DLD1 (cell line): Measurements from ENCODE around the gene MYBPC3.

Experiments used
- in situ Hi-C: cut with HindIII; loops from 2 replicates; pipeline ENCODE4 v1.10.0; 2017; ENCODE audit warnings: low sequenced_read_pairs

MYBPC3 gene

GRCh38 chr11:47352556-47352955, at the start of gene MYBPC3:
Gene MYBPC3, minus strand, starts transcription at chr11:47352702. Its CDS starts 55 bp downstream, at chr11:47352647.
- in situ Hi-C loops: no loop called here

DNA sequence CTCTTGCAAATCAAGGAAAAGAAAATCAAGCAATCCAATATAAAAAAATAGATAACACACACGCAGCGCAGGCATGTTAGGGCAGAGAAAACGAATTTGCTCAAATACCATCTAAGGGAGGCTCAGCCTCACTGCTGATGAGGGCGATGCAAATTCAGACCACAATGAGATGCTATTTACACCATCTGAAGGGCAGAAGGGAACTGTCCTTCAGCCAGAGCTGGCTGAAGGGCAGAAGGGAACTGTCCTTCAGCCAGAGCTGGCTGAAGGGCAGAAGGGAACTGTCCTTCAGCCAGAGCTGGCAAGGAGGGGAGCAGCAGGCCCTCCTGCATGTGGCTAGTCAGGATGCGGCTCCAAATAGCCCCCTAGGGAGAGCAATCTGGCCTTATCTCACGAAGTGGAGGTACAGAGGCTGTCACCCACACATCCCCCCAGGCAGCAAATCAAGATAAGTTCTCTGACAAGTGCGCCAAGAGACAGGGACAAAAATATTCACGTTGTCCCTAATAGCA, 48.3 kb upstream of the MYBPC3 start:
- in situ Hi-C loops: no loop called here

- in situ Hi-C loops: no loop called here
Observed at GRCh38 chr11:47399860-47400767, 47.6 kb upstream of the MYBPC3 start.

DNA sequence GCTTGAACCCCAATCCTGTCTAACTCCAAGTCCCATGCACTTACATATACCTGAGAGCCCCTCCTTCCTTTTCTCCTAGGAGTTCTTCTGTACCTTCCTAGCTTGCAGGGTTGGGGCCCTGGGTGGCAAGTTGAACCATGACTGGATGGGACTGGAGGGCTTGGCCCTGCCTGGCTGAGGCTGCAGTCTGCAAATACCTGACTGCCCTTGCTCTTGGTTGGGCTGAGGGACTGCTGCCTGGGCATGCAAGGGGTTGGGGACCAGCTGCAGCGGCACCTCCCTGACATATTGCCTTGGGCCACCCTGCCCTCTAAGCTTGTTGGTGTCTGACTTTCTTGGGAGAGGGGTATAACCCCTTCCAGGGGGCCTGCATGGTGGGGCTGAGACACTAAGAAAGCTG, 46.0 kb upstream of the MYBPC3 start:
- in situ Hi-C loops: no loop called here

GRCh38 chr11:47398011-47398410, 45.5 kb upstream of the MYBPC3 start:
- in situ Hi-C loops: no loop called here

DNA sequence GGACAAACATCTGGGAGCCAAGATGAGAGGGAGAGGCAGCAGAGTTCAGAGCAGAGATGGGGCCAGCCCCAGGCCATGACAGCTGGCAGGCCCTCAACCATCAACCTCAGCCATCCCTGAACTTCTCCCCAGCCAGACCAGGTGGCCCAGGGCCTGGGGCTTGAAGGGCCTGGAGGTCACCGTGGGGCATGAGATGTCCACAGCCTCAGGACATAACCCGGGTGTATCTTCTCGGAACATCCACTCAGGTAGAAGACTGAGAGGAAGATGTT, 43.5 kb upstream of the MYBPC3 start:
- in situ Hi-C loops: no loop called here

DNA sequence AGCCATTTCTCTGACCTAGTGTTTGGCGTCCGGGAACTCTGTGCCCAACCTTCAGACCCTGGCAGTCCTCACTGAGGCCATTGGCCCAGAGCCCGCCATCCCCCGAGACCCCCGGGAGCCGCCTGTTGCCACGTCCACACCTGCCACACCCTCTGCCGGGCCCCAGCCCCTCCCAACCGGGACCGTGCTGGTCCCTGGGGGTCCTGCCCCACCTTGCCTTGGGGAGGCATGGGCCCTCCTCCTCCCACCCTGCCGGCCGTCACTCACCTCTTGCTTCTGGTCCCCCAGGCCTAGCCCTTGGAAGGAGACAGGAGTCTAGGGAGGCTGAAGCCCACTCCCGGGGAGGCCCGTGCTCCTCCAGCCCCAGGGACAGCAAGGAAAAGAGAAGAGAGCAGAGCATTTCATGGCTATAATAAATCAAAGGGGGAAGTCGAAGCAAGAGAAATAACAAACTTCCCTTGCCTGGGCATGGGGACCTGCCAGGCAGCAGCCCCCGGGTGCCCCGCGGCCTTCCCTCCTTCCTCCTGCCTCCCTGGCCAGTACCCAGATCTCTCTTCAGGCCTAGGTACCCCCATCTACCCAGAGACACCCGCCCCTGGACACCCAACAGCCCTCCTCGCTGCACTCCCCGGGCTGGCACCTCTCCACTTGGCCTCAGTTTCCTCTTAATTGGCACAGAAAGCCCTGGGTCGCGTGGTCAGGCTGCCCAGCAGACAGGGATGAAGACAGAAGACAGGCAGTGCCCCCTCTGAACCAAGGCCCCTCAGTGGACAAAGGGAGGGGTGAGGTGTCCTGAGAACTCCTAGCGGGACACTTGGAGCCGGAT, 42.9 kb upstream of the MYBPC3 start:
- in situ Hi-C loops: no loop called here

GRCh38 chr11:47394322-47395222, 42.1 kb upstream of the MYBPC3 start:
- in situ Hi-C loops: no loop called here

DNA sequence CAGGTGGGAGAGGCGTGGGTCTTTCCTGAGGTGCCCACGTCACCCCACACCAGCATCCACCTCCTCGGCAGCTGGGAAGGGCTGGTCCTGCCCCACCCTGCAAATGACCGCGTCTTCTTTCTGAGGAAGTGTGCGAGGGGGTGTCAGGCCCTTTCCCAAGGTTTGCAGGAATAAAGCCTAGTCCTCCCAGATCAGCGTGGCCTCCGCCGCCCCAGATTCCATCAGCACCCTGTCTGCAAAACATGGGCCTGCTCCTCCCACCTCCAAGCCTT, 41.5 kb upstream of the MYBPC3 start:
- in situ Hi-C loops: no loop called here

DNA sequence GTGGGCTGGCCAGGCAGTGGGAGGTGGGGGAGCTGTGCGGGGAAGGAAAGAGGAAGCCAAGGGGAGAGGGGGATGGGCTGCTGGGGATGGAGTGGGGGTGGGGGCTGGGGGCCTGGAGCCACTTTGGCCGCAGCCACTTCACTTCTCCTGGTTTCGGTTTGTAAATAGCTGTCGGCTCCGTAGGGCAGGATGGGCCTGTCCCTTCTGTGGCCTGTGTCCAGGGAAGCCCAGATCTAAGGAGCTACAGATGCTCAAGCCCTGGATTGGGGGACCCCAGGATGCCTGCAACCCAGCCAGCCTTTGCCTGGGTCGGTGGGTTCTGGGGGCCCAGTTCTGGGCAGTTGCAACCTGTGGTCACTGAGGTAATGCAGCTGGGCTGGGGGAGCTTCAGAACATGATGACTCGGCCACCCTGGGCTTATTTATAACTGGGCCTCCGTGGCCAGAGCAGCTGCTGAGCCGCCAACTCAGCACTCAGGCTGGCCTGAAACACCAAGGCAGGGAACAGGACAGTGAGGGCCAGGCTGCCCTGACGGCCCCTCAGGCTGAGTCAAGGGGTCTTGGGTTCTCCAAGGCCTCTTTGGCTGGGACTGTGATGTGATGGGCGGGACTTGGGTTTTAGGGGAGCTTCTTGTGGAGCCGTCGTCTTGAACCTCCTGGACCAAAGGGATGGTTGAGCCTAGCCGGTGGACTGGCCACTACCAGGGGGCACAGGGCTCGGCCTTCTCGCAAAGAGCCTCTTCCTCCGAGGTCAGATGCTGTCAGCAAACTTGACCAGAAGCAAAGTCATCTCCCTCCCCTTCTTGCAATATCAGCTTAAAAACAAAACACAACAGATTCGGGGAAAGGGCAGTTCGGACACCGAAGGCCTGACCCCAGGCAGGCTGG, 40.9 kb upstream of the MYBPC3 start:
- in situ Hi-C loops: no loop called here

DNA sequence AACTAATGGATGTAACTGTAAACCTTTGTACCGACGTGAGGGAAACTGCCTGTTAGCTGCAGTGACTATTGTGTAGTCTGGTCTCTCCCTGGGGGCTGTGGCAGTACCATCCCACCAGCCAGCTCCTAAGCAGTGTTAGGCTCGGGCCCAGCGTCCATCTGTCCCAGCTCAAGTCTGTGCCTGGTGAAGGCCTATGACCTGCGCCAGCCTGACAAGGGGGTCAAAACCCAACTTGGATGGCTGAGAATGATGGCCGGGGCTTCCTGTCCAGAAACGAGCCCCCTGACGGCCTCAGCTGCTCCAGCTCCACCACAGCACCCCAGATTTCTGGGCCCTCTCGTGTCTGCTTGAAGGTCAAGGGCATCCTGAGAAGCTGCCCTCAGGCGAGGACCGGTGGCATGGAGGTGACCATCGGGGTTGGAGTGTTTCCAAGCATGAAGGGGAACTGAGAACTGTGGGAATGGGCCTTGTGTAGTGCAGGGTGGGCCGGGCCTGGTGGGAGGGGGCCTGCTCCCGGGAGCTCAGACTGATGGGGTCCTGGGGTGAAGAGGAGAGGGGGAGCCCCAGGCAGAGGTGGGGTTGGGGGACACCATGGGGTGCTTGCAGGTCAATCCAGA, 40.2 kb upstream of the MYBPC3 start:
- in situ Hi-C loops: no loop called here

DNA sequence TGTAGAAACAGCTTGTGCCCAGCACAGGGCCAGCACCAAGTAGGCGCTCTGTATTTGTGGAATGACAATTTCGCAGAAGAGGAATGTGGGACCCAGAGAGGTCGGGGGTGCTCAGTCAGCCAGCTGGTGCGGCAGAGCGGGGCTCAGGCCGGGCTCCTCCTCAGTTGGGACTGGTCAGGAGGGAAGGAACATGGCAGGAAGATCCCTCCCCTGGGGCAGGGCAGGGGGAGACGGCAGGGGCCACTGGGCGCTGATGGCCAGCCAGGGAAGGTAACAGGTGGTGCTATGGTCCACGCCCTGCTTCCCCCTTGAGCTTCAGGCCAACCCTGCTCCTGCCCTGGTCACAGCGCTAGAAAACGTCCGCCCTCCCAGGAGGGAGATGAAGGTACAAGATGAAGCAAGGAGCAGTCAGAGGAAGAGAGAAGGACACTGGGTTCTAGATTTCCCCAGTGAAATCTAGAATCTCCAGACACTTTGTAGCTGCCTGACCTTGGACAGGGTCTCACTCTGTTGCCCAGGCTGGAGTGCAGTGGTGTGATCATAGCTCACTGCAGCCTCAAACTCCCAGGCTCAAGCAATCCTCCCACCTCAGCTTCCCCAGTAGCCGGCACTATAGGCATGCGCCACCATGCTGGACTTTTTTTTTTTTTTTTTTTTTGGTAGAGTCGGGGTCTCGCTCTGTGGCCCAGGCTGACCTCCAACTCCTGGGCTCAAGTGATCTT, 39.4 kb upstream of the MYBPC3 start:
- in situ Hi-C loops: no loop called here

GRCh38 chr11:47391077-47391583, 38.6 kb upstream of the MYBPC3 start:
- in situ Hi-C loops: no loop called here

DNA sequence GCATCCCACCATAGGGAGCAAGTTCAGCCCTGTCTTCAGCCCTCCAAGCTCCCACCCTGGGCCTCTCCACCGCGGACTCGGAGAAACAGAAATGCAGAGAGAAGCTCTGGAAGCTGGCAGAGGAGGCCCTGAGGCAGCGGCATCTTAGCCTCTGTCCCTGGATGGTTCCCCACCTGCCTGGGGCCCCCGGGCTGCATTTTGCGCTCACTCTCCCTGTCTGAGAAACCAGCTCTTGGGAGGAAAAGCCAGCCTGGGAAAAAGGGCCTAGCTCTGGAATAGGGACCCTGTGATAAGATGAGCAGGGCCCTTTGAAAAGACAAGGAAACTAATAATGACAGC, 37.9 kb upstream of the MYBPC3 start:
- in situ Hi-C loops: no loop called here

- in situ Hi-C loops: no loop called here
Observed at GRCh38 chr11:47389577-47390421, 37.3 kb upstream of the MYBPC3 start.

DNA sequence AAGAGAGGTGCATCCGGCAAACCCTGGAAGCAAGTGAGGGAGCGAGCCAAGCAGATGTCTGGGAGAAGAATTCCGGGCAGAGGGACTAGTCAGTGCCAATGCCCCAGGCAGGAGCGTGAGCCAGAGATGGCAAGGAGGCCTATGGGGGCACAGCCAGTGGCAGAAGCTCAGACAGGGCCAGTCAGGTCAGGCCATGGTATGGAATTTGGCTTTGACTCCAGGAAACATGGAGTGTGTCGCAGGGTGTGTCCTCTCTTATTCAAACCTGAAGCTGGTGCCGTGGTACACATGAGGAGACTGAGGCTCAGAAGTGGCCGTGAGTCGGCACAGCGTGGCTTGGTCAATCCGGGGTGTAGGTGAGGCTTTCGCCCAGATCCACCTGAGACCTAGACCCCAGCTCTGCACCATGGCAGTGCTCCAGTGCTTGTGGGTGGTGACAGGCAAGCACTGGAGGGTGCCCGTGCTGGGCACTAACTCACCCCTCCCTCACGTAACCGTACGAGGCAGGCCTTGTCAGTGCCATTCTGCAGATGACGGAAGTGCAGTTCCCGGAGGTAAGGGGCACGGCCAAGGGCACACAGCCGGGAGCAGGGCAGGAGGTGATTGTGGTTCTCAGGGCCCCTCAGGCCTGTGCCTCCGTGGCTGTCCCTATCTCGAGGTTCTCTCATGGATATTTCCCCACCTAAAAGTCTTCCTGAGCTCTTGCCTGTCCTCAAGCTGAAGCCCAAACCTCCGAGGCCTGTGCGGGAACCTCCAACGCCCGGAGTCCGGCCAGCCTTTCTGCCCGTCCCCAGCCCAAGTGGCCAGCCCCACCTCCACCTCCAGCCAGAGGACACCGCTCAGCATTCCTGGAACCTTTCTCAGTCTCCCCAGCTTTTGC, 36.4 kb upstream of the MYBPC3 start:
- in situ Hi-C loops: no loop called here
